ENCODE measurements around the gene MR1.

DNA sequence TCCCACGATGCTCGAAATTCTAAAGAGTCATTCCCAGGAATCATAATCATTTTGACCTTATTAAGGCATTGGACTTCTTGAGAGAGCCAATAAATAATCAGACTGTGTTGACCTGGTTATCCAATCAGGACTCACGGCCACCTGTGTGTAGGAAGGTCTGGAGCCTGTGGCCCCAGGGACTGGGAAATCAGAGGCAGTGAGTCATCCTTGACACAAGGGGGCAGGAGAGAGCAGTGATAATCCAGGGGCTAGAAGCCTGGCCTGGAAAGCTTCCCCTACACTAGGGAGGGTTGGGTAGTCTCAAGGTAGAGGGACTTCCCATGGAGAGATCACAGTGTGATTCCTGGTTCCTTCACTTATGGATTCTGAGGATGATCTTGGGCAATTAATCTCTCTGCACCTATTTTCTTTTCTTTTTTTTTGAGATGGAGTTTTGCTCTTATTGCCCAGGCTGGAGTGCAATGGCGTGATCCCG lies 4.7 kb downstream of the MR1 start:
- TF ChIP-seq, protein P1, sequence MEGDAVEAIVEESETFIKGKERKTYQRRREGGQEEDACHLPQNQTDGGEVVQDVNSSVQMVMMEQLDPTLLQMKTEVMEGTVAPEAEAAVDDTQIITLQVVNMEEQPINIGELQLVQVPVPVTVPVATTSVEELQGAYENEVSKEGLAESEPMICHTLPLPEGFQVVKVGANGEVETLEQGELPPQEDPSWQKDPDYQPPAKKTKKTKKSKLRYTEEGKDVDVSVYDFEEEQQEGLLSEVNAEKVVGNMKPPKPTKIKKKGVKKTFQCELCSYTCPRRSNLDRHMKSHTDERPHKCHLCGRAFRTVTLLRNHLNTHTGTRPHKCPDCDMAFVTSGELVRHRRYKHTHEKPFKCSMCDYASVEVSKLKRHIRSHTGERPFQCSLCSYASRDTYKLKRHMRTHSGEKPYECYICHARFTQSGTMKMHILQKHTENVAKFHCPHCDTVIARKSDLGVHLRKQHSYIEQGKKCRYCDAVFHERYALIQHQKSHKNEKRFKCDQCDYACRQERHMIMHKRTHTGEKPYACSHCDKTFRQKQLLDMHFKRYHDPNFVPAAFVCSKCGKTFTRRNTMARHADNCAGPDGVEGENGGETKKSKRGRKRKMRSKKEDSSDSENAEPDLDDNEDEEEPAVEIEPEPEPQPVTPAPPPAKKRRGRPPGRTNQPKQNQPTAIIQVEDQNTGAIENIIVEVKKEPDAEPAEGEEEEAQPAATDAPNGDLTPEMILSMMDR (IDR thresholded peaks at IDR 0.05) = peak; percentile 61 to 79 (median 74)
- no peak for TF ChIP-seq POLR2A (IDR thresholded peaks at IDR 0.05)

Measured in Peyer's patch (tissue), 4 donors.